ENCODE results near the gene DHRS13.
A peak's percentile ranks its signal among the peaks of the same experiment; 100 is the strongest.
"Not testable (repeated sequence)": the region's sequence is repeated elsewhere in the genome, so short reads cannot be mapped to it uniquely, and the experiment has no call there.

Gene DHRS13

GRCh38 chr17:28898527-28898955 is 4.3 kb downstream of the DHRS13 start:
- no peak overlapping the region for H3K4me3 ChIP-seq (ENCODE audit: low read depth, low read length)
- CTCF ChIA-PET: interaction anchor here (0.7 to 9.3 kb wide), 15 partner anchors 9 to 218 kb away, joined by 3 to 90 read pairs (median 6); partner anchors contain the start of gene TLCD1
- TF ChIP-seq CTCF (IDR thresholded peaks at IDR 0.05; ENCODE audit: insufficient read depth, low read length, missing control alignments): no peak
- POLR2A ChIA-PET: no interaction called here
- DNase-seq (ENCODE audit: low read depth, low spot score): no peak

DNA sequence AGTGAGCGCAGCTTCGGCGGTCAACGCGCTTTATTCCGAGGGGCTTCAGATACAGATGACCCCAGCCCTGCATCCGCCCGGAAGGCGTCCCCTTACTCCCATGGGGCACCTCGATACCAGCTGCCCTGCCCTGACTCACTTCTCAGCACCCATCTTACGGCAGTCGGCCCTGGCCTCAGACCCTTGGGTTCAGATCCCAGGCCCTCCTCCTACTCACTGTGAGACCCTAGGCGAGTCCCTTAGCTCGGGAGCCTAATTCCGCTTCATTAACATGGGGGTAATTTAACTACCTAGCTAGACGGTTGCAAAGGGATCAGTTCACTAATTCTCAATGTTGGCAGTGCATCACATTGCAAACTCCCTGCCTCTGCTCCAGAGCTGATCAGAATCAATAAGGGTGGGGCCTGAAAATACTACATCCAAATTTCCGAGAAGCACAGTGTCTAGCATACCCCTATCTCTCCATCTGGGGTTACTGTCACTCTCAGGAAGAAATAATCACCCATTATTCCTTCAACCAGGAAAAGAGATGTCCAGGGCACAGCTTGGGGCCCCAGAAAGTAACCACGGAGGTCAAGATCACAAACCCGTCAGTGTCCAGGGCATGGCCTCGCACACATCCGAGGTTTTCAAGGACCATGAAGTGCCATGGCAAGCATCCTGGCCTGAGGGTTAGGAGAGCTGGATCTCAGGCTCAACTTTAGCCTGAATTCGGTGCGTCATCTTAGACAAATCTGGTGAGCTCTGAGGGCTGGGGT is 4.9 kb downstream of the DHRS13 start:
- no peak for DNase-seq (ENCODE audit: low read depth, low spot score)
- ChIA-PET POLR2A (no interaction called here), CTCF (interaction anchor here (0.7 to 9.3 kb wide), 16 partner anchors 9 to 171 kb away, joined by 3 to 90 read pairs (median 6); partner anchors contain the start of genes FAM222B and TLCD1)
- TF ChIP-seq CTCF (IDR thresholded peaks at IDR 0.05; ENCODE audit: insufficient read depth, low read length, missing control alignments): no peak
- H3K4me3 ChIP-seq (ENCODE audit: low read depth, low read length): peak overlapping the region; percentile 85

GRCh38 chr17:28896884-28897768 is 5.8 kb downstream of the DHRS13 start, which contains the start of gene FLOT2:
TSS of gene FLOT2 (minus strand) at chr17:28897733. CDS start at chr17:28897574, 159 bp downstream.
- POLR2A ChIA-PET: no interaction called here
- TF ChIP-seq CTCF (IDR thresholded peaks at IDR 0.05; ENCODE audit: insufficient read depth, low read length, missing control alignments): peak; percentile 46
- DNase-seq (ENCODE audit: low read depth, low spot score): no peak
- CTCF ChIA-PET: interaction anchor here (0.6 to 9.3 kb wide), 17 partner anchors 9 to 169 kb away, joined by 3 to 90 read pairs (median 4); partner anchors contain the start of gene FAM222B
- H3K4me3 ChIP-seq (ENCODE audit: low read depth, low read length): peak within 1 kb of the TSS; percentile 85

- no peak for TF ChIP-seq CTCF (IDR thresholded peaks at IDR 0.05; ENCODE audit: insufficient read depth, low read length, missing control alignments)
- CTCF ChIA-PET: interaction anchor here (0.6 to 9.3 kb wide), 8 partner anchors 12 to 170 kb away, joined by 3 to 90 read pairs (median 3); partner anchors contain the start of gene TLCD1
- POLR2A ChIA-PET: no interaction called here
- H3K4me3 ChIP-seq (ENCODE audit: low read depth, low read length): peak overlapping the region; percentile 85
- no peak for DNase-seq (ENCODE audit: low read depth, low spot score)
Observed at GRCh38 chr17:28896491-28896883, 6.4 kb downstream of the DHRS13 start.

GRCh38 chr17:28895794-28896447 is 7.0 kb downstream of the DHRS13 start:
- DNase-seq (ENCODE audit: low read depth, low spot score): no peak
- peak overlapping the region; percentile 85 for H3K4me3 ChIP-seq (ENCODE audit: low read depth, low read length)
- ChIA-PET POLR2A (no interaction called here), CTCF (interaction anchor here (0.6 to 9.3 kb wide), 10 partner anchors 8 to 169 kb away, joined by 3 to 90 read pairs (median 3); partner anchors contain the start of genes DHRS13 and TLCD1)
- TF ChIP-seq CTCF (IDR thresholded peaks at IDR 0.05; ENCODE audit: insufficient read depth, low read length, missing control alignments): no peak

DNA sequence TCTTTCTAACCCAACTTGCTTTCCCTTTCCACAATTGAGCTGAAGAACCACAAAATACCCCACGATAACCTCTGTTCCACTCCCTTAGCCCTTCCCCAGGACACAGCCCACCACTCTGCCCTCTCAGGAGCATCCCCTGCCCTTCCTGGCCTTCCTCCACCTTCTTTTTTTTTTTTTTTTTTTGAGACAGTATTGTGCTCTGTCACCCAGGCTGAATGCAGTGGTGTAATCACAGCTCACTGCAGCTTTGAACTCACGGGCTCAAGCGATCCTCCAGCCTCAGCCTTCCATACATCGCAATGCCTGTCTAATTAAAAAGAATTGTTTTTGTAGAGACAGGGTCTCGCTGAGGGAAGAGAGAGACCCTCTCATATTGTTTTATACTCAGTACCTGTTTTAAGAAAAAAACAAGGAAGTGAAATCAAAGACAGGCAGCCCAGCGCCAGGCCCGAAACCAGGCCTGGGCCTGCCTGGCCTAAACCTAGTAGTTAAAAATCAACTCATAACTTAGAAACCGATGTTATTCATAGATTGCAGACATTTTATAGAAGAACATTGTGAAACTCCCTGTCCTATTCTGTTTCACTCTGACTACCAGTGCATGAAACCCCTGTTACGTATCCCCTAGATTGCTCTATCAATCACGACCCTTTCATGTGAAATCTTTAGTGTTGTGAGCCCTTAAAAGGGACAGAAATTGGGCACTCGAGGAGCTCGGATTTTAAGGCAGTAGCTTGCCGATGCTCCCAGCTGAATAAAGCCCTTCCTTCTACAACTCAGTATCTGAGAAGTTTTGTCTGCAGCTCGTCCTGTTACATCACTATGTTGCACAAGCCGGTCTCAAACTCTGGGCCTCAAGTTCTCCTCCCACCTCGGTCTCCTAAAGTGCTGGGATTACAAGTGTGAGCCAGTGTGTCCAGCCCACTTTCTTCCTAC is 9.4 kb downstream of the DHRS13 start:
- CTCF ChIA-PET: interaction anchor here (0.9 to 5.0 kb wide), 5 partner anchors 9 to 224 kb away, joined by 3 to 26 read pairs (median 4); partner anchors contain the start of gene DHRS13
- DNase-seq (ENCODE audit: low read depth, low spot score); H3K4me3 ChIP-seq (ENCODE audit: low read depth, low read length); POLR2A ChIA-PET: not testable (repeated sequence)
